GM21723 (cell line): ENCODE measurements around the gene MYOCD.

ENCODE experiments used
- ATAC-seq: cut with Tn5 transposase; IDR thresholded peaks from one replicate; pipeline ENCODE4 v1.9.1; 2021; ENCODE audit warnings: mild to moderate bottlenecking, moderate library complexity; ENCODE audit not compliant: unreplicated experiment

The MYOCD gene

DNA sequence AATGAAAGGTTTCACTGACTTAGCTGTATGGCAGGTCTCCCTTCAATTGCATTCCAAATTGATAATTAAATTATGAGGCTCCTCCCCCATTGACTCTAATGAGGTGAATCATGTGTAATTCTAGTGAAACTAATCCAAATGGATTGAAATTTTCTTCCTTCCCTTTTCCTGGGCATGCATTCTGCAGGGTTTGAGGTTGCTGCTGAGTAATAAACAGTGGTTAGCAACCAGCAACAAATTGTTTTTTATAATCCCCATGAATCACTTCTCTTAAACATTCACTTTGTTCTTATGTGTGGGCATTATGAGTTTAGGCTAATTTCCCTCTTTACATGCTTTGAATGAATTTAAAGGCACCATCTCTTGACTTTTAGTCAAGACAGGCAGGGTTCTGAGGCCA is 43.4 kb downstream of the MYOCD start:
- ATAC-seq, result no peak

DNA sequence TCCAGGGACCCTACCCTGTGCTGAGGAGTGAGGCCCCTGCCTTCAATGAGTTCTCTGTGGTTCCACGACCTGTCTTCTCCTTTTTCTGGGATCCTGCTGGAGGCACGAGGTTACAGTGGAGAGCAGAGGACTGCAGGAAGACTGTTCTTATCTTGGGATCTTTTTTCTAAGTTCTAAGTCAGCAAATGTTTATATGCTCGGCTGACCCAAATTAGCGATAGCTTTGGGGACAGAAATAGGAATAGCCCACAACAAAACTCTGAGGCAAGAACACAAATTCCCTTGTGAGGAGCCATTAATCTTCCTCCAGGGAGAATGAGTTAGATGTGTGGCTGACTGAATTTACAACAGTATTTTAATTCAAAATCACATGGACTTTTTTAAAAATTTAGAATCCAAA is 46.7 kb downstream of the MYOCD start:
- ATAC-seq, result no peak

DNA sequence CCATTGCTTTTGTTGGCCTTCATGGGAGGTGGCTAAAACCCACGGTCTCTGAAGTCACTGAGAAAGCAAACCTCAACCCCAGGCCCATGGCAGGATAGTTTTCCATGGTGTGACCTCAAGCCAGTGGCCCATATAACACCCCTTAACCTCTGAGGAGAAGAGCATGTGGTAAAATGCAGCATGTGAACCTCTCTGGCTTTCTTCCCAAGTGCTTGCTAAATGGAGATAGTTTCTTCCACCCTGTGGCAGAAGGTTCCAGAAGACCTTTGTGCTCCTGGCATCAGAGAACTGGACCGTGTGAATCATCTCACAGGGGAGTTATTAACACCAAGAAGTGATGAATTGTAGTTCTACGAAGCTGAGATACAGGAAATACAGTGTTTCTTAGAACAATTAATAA is 47.3 kb downstream of the MYOCD start:
- ATAC-seq, result no peak

DNA sequence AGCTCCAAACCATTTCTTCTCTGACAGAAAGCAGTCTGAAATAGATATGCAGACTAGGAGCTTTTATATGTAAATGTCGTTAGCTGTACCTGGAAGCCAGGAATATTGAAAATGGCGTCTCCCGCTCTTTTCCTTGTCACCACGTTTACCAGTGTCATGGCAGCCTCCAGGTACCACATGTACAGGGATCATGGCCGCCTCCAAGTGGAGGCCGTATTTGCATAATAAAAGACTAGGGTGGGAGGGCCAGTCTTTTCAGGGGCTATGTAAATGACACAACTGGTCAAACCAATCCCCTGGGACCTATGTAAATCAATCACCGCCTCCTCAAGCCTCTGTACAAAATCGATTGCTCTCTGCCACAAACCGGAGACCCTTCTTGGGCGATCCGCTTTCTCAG is 54.3 kb downstream of the MYOCD start:
- ATAC-seq, result no peak

DNA sequence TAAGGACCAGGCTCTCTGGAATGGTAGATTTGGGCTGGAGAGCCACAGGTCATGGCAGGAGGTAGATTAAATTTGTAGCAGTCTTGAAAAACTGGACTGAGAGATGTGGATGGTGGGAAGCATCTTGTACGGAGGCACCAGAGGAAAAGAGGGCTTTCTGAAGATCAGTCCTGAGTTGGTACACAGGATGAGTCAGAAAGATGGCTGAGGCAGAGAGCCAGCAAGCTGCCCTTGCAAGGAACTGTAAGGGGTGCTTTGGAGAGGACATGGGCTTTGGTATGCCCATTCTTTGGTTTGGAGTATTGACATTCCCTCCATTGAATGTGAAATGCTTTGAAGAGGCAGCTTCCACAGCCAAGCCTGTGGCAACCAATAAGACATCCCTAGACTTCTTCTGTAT is 55.9 kb downstream of the MYOCD start:
- no peak for ATAC-seq

DNA sequence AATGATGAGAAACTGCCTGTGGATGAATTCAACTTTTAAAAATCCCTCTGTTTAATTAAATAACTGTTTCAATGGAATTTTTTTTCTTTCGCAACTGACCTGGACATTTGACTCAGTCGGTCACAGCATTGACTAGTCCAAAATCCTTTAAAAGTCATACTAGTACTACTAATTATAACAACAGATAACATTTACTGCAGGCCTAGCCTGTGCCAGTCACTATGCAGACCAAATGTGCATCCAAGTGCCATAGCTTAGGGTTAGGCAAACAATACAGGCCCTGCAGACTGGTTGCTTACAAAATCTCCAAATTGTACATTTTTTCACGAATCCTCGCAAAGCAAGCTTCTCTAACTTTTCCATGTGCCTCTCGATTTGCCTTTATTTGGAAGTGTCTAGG is 56.6 kb downstream of the MYOCD start:
- no peak for ATAC-seq

DNA sequence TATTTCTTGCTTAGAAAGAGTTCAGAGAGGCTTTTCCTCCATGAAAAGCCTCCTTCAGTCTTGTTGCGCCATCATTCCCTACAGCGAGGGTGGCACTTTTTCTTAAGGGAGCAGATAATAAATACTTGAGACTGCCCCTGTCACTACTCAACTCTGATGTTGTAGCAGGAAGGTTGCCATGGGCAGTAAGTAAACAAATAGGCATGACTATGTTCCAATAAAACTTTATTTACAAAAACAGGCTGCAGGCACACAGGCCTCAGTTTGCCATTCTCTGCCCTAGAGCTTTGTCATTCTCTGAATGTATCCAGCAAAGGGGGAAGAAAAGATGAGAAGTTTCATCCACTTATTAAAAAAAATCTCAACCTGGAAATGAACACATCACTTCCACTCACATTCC is 60.4 kb downstream of the MYOCD start:
- ATAC-seq, result no peak

DNA sequence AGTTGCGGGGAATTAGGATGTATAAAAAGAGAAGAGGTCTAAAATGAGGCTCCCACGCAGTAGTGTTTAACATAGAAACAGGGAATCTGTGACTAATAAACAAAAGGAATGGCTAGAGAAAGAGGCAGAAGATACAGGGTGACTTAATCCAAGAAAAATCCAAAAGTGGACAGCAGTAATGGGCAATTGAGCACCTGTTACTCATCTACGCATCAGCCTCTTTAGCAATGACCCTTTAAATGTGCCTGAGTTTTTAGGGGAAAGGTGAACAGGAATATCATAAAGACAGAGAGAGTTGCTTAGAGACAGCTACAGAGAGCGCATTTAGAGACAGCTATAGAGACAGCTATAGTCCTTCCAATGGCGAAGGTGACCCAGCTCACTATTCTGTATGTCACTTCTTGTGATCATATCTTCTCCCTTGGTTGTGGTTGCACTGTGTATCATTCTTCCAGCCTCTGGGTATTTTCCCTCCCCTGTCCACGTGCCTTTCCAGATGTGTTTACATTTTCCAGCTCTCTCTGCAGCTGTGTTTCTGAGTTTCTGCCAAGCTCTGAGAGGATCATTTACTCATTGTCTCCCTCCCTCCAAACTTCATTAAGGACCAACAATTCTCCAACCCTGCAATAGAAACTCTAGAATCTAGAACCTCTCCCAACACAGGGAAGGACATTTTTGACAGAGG is 61.5 kb downstream of the MYOCD start:
- ATAC-seq, result no peak

DNA sequence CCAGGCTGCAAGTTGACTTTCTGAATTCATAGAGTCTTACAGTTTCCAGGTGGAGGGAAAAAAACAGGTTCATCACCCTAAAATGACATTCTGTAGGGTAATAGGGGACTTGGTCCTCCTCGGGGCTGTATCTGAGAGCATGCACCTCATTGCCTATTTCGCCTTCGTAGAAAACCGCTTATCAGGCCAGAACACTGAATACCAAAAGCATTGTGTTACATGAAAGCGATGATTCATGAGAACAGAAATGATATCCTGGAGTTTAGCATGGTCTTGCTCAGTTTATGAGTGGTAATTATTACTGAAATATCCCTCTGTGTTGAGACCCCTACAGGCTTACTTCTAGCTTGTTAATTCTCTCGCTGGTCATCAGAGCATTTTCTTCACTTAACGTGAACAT is 62.2 kb downstream of the MYOCD start:
- ATAC-seq, result no peak

DNA sequence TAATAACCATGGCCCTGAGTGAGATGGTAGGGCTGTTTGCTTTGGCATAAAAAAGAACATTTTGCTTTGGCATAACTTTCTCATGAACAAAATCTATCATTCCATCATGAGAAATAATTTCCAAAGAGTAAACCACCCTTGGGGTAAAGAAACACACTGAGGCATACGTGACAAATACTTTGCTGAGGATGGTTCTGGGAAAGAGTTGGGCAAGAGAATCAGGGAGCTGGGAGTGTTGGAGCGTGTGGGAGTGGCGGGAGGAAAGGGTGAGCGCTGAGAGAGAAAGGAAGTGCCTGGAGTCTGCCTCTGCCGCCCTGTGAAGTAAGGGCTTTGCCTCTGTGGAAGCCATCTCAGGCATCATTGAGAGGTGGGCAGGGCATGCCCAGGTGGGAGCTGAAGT is 63.4 kb downstream of the MYOCD start:
- ATAC-seq, result no peak

DNA sequence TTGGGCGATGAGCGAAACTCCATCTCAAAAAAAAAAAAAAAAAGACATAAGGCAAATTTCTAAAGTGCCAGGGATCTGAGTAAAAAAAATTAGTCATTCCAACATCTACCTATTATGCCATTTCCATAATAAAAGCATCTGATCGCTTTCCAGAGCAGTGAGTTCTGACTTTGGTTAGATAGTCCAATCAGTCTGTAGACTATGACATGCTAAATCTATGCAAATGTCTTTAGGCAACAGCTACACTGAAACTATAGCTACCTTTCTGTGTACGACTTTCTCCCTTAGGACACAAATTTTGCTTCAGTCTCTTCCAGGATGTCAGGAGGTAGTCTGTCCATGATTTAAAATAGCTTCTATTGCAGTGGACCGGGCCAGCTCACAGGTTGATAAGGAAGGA is 64.7 kb downstream of the MYOCD start:
- ATAC-seq, result no peak

DNA sequence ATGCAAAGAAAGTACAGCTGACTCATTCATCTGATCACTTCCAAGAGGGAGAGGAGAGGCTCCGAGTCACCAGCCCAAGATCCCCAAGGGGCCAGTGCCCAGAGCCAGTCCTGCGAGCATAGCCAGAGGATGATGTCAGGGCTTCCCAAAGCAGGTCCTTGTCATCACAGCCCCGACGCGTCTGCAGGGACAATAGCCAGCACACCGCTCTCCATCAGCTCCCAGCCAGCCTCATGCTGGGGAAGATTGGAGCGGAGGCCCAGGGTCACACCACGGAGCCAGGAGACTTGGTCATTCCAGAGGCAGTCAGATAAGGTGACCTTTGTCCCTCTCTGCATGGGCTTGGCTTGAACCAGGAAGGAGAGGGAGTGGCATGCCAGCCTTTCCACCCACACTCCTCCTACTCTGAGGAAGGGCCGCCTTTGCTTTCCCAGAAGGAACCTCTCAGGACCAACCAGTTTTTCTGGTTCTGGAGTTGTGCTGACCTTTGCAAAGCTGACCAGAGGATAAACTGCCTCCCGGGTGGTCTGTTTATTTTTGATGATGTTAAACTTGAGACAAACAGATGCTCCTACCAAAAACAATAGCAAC is 65.3 kb downstream of the MYOCD start:
- ATAC-seq, result no peak

DNA sequence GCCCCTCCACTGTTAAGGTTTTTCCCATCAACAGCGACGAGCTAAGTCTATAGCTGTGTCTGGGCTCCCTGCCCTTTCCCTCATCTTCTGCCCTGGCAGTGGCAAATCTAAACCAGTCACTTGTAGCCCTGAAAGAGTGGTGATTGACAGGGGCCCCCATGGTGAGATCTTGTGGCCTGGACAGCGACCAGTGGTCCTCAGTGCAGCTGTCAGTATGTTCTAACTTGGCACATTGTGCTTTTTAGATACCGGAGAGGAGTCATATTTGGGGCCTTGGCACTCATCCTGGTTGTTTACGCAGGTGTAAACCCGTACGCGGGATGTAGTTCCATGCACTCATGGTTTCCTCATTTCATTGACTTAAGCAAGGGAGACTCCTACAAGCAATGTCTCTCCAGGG is 66.1 kb downstream of the MYOCD start:
- no peak for ATAC-seq

DNA sequence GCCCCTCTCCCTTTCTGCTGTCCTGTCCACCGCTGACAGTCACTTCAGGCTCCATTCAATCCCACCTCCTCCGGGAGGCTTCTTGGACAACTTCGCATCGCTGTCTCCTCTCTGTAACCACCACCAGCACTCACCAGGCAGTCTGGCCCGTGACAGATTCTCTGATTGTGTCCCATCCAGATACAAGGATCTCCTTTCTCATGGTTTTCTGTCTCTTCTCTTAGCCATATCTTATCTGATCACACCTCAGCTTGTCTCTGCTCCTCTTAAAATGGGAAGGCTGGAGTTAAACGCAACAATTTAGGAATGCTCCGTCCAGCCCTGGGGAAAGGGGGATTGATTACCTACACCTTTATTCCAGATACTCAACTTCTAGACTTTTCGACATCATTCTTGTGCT is 66.7 kb downstream of the MYOCD start:
- ATAC-seq, result no peak

DNA sequence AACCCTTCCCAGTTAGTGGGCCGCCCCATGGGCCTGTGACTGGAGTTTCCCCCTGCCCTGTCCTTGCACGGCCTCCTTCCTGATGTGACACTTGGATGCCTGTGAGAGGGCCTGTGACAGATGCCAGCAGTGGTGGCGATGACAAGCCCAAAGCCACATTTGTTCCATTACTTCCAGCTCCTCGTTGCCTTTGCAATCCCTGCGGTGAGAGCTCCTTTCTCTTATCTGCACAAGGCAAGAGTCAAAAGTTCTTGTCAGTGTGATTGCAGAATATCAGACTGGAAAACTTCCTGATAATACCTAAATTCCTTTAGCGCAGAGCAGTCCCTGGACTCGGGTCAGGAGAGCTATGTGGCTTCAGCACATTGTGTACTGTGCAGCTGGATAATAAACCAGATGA is 69.2 kb downstream of the MYOCD start:
- no peak for ATAC-seq

DNA sequence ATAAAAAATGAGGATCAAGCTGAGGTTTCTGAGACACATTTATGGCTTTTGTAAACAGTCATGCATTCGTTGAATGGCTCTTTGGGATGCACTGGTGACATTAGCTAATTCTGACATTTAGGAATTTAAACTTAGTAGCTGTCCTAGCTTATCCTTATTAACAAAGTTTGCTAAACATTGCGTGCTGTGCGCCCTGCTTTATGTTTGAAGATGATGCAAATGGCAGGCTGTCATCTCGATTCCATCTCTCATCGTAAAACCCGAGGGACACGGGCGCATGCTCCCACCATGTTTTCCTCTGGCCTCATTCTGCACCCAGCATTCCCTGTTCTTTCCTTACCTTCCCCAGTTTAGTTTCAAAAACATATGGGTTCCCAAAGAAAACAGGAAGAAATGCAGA is 69.8 kb downstream of the MYOCD start:
- no peak for ATAC-seq

DNA sequence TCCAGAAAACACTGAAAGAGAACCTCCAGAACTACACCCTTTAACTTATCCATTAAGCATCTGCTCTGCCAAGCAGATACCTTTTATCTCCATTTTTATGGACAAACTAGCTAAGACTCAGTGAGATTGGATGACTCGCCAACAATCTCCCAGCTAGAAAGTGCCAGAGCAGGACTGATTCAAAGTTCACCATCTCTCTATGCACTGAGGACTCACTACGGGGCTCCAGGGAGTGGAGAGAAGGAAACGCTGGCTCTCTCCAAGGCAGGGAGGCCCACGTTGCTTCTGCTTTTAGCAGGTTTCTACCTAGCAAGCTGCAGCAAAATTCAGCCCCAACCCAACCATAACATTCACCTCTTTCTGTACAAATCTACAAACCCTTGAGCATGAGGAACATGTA is 70.8 kb downstream of the MYOCD start:
- ATAC-seq, result no peak

DNA sequence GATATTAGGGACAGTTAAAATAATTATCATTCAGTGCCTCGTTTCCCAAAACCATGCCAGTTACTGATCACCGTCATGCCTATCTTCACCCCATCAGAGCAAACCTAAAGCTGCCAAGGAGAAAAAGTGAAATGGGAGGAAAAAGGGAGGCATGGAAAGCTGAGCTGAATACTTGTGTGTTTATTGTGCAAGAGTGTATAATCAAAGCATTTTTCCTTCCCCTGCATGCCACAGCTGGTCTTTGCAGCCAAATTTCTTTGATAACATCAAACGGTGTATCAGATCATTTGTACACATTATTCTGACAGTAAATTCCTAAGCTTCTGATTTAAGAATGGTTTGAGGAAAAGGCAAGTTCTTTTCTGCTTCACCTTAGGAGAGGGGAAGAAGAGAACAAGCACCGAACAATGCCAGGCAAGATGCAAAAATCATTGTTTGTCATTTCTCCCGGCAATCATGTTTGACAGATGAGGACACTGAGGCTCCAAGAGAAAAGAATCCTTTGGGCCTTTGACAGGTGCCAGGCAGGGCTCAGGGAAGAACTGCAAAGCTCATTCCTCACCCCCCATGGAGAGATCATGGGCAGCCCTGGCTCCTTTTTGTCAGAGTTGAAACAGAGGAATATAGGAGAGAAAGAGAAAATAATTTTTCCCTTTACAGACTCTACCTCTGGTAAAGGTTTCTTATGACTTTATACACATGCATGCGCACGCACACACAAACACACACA is 72.2 kb downstream of the MYOCD start:
- no peak for ATAC-seq

DNA sequence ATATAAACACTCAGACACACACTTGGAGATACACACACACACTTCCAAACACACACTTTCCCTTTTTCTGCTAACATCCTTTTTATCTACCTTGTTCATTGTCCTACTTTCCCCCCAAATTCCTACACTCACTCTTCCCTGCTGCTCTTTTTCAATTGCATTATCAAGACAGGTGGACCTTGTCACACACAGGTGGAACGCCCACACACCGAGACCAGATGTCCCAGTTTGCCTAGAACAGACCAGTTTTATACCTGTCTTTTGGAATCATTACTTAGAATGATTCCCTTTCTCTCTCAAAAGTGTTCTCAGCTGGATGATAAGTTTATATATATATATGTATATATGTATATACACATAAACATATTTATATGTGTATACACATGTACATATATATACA is 72.9 kb downstream of the MYOCD start:
- ATAC-seq, result no peak

DNA sequence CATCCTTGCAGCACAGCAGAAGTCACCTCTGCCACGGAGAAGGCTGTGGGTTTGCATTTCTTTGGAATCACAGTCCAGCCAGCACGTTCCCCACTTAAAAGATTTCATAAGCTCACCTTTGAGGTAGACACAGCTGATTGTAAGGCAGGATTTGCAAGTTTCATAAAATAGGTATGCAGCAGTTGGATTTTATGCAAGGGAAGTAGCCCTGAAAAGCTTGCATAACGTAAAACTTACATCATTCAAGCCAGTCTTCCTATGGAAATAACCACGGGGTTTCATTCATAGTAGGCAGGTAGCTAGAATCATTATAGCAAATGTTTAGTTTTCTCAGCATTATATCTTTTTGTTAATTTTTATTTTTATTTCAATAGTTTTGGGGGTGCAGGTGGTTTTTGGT is 73.8 kb downstream of the MYOCD start:
- no peak for ATAC-seq

DNA sequence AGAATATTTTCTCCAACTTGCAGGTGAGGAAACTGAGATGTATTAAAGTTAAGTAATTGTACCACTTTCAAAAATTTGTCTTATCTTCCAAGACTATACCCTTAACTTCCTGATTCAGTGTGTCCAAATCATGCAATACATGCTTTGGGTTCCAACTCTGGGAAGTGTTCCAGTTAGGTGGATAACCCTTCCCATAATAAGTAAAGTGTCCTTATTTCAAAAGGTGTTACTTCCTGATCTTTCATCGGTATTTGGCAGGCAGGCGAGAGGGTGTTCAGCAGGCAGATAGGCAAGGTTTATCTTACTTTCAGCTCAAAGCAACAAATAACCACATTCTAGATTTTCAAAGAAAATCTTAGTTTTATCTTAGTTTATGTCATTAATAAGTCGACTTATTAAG is 77.4 kb downstream of the MYOCD start:
- no peak for ATAC-seq

DNA sequence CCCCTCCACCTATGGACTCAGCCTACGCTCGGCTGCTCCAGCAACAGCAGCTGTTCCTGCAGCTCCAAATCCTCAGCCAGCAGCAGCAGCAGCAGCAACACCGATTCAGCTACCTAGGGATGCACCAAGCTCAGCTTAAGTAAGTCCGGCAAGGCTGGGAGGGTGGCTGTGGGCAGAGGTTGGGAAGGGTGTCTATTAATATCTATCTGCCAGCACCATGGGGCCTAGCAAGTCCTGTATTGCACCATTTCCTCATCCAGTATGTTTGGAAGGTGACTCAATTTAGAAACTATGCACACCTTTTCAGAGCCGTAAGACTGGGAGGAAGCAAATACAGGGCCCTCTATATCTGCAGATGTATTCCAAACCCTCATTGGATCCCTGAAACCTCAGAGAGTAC is 78.6 kb downstream of the MYOCD start:
- ATAC-seq, result no peak

DNA sequence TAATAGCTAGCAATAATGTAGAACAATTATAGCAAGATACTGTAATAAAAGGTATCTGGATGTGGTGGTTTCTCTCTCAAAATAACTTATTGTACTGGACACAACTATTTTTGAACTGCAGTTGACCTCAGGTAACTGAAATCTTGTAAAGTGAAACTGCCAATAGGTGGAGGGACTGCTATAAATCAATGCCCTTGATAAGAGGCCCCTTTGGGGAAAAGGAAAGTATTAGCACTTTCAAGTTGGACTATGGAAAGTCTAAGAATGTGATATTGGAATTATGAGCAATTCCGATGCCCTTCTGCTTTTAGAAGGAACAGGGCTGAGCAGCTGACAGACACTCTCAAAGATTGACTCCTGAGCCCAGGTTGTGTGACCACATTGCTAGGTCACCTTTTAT is 79.1 kb downstream of the MYOCD start:
- ATAC-seq, result no peak
